ENCODE measurements around the gene TAF12. TPM values are rescaled to one million over a fixed set of nuclear protein-coding genes. Genes with fewer than 3 reads are reported as not detected.
"Not testable (repeated sequence)": the region's sequence is repeated elsewhere in the genome, so short reads cannot be mapped to it uniquely, and the experiment has no call there.

The TAF12 gene
- polyA plus RNA-seq, 1 of the 3 experiments (the other 2 are of a cell fraction) = 34.9 TPM

GRCh38 chr1:28577052-28577678 is 65.7 kb downstream of the TAF12 start (continued):
- no peak for TF ChIP-seq GATA2 (CRISPR knock-in tag; IDR thresholded peaks at IDR 0.05)

GRCh38 chr1:28573564-28573963 is 69.3 kb downstream of the TAF12 start:
- Histone ChIP-seq H3K4me2 (no peak overlapping the region), H3K36me3 (replicated peaks in 1 of 2; ENCODE audit: control insufficient read depth in 1 of 2, insufficient read depth in 2 of 2, low read length in 1 of 2) (peaks cover 16 to 34% of the 10 kb centered on the region in 2 experiments), H3F3A (replicated peaks; ENCODE audit: insufficient read depth) (peaks cover 48% of the 10 kb centered on the region), H3K79me2 (ENCODE audit: insufficient read depth) (no peaks in the 10 kb centered on the region), H3K4me1 (ENCODE audit: control insufficient read depth in 1 of 2, insufficient read depth in 2 of 2, low read depth in 1 of 2, low read length in 1 of 2) (no peaks in the 10 kb centered on the region), H3K4me3 (ENCODE audit: low read depth in 2 of 2, low read length in 1 of 2) (no peak overlapping the region), H4K20me1 (ENCODE audit: insufficient read depth) (peaks cover 1% of the 10 kb centered on the region), H2AFZ (ENCODE audit: low read depth) (no peak overlapping the region), H3K9me3 (no peaks in the 10 kb centered on the region), H3K27me3 (ENCODE audit: insufficient read depth) (no peaks in the 10 kb centered on the region), H3K9me2 (no peaks in the 10 kb centered on the region), H3K27ac (ENCODE audit: low read depth in 2 of 2, low read length in 1 of 2) (no peak overlapping the region), H3K9ac (no peak overlapping the region)
- POLR2A ChIA-PET = no interaction called here
- 96% methylated on average over 11 of the region's 11 CpGs for WGBS (ENCODE audit: low lambda C conversion rate)
- CTCF ChIA-PET = no interaction called here
- TF ChIP-seq RXRA (IDR thresholded peaks at IDR 0.05; ENCODE audit: borderline replicate concordance, low read depth) (no peak), FOSL2 (IDR thresholded peaks at IDR 0.05; ENCODE audit: borderline replicate concordance, low read depth) (no peak), ELF1 (IDR thresholded peaks at IDR 0.05) (no peak), SMC3 (IDR thresholded peaks at IDR 0.05; ENCODE audit: low read depth, low read length) (no peak), RCOR1 (IDR thresholded peaks at IDR 0.05; ENCODE audit: low read length) (no peak), MXI1 (IDR thresholded peaks at IDR 0.05; ENCODE audit: low read depth, low read length) (no peak), EZH2phosphoT487 (IDR thresholded peaks at IDR 0.05; ENCODE audit: borderline replicate concordance, low read depth) (no peak), EP300 (IDR thresholded peaks at IDR 0.05; ENCODE audit: borderline replicate concordance in 1 of 2, low read depth in 1 of 2, low read length in 1 of 2) (no peak), NFIC (IDR thresholded peaks at IDR 0.05; ENCODE audit: borderline replicate concordance) (no peak), TEAD4 (IDR thresholded peaks at IDR 0.05; ENCODE audit: borderline replicate concordance, insufficient read depth) (no peak), RFX5 (IDR thresholded peaks at IDR 0.05; ENCODE audit: low read length) (no peak), SIN3A (IDR thresholded peaks at IDR 0.05; ENCODE audit: borderline replicate concordance, low read depth, low read length) (no peak), NRF1 (IDR thresholded peaks at IDR 0.05; ENCODE audit: low read depth, low read length) (no peak), CHD2 (IDR thresholded peaks at IDR 0.05; ENCODE audit: low read length, partially characterized antibody) (no peak), YY1 (IDR thresholded peaks at IDR 0.05; ENCODE audit: low read depth) (no peak)
- TF ChIP-seq, protein P1, sequence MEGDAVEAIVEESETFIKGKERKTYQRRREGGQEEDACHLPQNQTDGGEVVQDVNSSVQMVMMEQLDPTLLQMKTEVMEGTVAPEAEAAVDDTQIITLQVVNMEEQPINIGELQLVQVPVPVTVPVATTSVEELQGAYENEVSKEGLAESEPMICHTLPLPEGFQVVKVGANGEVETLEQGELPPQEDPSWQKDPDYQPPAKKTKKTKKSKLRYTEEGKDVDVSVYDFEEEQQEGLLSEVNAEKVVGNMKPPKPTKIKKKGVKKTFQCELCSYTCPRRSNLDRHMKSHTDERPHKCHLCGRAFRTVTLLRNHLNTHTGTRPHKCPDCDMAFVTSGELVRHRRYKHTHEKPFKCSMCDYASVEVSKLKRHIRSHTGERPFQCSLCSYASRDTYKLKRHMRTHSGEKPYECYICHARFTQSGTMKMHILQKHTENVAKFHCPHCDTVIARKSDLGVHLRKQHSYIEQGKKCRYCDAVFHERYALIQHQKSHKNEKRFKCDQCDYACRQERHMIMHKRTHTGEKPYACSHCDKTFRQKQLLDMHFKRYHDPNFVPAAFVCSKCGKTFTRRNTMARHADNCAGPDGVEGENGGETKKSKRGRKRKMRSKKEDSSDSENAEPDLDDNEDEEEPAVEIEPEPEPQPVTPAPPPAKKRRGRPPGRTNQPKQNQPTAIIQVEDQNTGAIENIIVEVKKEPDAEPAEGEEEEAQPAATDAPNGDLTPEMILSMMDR (IDR thresholded peaks at IDR 0.05) = no peak
- TF ChIP-seq, protein P2, sequence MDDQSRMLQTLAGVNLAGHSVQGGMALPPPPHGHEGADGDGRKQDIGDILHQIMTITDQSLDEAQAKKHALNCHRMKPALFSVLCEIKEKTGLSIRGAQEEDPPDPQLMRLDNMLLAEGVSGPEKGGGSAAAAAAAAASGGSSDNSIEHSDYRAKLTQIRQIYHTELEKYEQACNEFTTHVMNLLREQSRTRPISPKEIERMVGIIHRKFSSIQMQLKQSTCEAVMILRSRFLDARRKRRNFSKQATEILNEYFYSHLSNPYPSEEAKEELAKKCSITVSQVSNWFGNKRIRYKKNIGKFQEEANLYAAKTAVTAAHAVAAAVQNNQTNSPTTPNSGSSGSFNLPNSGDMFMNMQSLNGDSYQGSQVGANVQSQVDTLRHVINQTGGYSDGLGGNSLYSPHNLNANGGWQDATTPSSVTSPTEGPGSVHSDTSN (IDR thresholded peaks at IDR 0.05) = no peak
- TF ChIP-seq, protein P3, sequence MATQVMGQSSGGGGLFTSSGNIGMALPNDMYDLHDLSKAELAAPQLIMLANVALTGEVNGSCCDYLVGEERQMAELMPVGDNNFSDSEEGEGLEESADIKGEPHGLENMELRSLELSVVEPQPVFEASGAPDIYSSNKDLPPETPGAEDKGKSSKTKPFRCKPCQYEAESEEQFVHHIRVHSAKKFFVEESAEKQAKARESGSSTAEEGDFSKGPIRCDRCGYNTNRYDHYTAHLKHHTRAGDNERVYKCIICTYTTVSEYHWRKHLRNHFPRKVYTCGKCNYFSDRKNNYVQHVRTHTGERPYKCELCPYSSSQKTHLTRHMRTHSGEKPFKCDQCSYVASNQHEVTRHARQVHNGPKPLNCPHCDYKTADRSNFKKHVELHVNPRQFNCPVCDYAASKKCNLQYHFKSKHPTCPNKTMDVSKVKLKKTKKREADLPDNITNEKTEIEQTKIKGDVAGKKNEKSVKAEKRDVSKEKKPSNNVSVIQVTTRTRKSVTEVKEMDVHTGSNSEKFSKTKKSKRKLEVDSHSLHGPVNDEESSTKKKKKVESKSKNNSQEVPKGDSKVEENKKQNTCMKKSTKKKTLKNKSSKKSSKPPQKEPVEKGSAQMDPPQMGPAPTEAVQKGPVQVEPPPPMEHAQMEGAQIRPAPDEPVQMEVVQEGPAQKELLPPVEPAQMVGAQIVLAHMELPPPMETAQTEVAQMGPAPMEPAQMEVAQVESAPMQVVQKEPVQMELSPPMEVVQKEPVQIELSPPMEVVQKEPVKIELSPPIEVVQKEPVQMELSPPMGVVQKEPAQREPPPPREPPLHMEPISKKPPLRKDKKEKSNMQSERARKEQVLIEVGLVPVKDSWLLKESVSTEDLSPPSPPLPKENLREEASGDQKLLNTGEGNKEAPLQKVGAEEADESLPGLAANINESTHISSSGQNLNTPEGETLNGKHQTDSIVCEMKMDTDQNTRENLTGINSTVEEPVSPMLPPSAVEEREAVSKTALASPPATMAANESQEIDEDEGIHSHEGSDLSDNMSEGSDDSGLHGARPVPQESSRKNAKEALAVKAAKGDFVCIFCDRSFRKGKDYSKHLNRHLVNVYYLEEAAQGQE (IDR thresholded peaks at IDR 0.05; ENCODE audit: low read depth, low read length) = no peak
- TF ChIP-seq, protein P4, sequence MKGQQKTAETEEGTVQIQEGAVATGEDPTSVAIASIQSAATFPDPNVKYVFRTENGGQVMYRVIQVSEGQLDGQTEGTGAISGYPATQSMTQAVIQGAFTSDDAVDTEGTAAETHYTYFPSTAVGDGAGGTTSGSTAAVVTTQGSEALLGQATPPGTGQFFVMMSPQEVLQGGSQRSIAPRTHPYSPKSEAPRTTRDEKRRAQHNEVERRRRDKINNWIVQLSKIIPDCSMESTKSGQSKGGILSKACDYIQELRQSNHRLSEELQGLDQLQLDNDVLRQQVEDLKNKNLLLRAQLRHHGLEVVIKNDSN (IDR thresholded peaks at IDR 0.05; ENCODE audit: borderline replicate concordance, low read depth) = no peak
- no peak for DNase-seq

DNA sequence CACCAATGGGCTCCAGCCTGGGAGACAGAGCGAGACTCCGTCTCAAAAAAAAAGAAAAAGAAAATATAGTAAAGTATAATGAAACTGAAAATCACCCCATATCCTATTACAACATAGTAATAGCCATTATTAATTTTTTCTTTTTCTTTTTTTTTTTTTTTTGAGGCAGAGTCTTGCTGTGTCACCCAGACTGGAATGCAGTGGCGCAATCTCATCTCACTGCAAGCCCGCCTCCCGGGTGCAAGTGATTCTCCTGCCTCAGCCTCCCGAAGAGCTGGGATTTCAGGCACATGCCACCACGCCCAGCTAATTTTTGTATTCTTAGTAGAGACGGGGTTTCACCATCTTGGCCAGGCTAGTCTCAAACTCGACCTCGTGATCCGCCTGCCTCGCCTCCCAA is 70.0 kb downstream of the TAF12 start:
- H3K4me1 ChIP-seq (ENCODE audit: control insufficient read depth in 1 of 2, insufficient read depth in 2 of 2, low read depth in 1 of 2, low read length in 1 of 2); H3K4me2 ChIP-seq; CTCF ChIA-PET; DNase-seq; H3K79me2 ChIP-seq (ENCODE audit: insufficient read depth); H3K27ac ChIP-seq (ENCODE audit: low read depth in 2 of 2, low read length in 1 of 2); H4K20me1 ChIP-seq (ENCODE audit: insufficient read depth); H3K9me2 ChIP-seq; H3K27me3 ChIP-seq (ENCODE audit: insufficient read depth); H3K9me3 ChIP-seq; H3K9ac ChIP-seq; H2AFZ ChIP-seq (ENCODE audit: low read depth); H3K4me3 ChIP-seq (ENCODE audit: low read depth in 2 of 2, low read length in 1 of 2): not testable (repeated sequence)
- POLR2A ChIA-PET = interaction anchor here (1.0 kb wide), 1 partner anchor 9 kb away, joined by 3 read pairs; no protein-coding TSS in a partner anchor
- Histone ChIP-seq H3F3A (replicated peaks; ENCODE audit: insufficient read depth) (peaks cover 43% of the 10 kb centered on the region), H3K36me3 (replicated peaks in 1 of 2; ENCODE audit: control insufficient read depth in 1 of 2, insufficient read depth in 2 of 2, low read length in 1 of 2) (peaks cover 12 to 28% of the 10 kb centered on the region in 2 experiments)
- 80% methylated on average over 11 of the region's 12 CpGs for WGBS (ENCODE audit: low lambda C conversion rate)

Data from SK-N-SH (cell line).